KBM-7 (cell line): ENCODE measurements around the gene HPSE2.

Experiments used
- DNase-seq: peaks from one replicate; pipeline ENCODE4 v3.0.0-alpha.2; 2015
- in situ Hi-C: fragments of 300-500 bp; cut with MboI; formaldehyde crosslinking; loops from 2 replicates; pipeline ENCODE4 v1.14.3; 2020; ENCODE audit warnings: low sequenced_read_pairs, low pct_unique_long_range_greater_than_20kb, mixed read lengths

The HPSE2 gene

GRCh38 chr10:98610836-98611235, 624.8 kb downstream of the HPSE2 start:
- in situ Hi-C loops, result no loop called here
- no peak for DNase-seq

- in situ Hi-C loops, result no loop called here
- DNase-seq, result no peak
These were observed 625.4 kb downstream of the HPSE2 start for GRCh38 chr10:98610301-98610700.

GRCh38 chr10:98609265-98609664, 626.4 kb downstream of the HPSE2 start:
- no peak for DNase-seq
- in situ Hi-C loops, result no loop called here

GRCh38 chr10:98608411-98608810, 627.2 kb downstream of the HPSE2 start:
- no peak for DNase-seq
- in situ Hi-C loops, result no loop called here

- DNase-seq, result no peak
- in situ Hi-C loops, result no loop called here
These were observed 633.4 kb downstream of the HPSE2 start for GRCh38 chr10:98602224-98602623.

GRCh38 chr10:98599032-98599610, 636.5 kb downstream of the HPSE2 start:
- DNase-seq, result no peak
- in situ Hi-C loops, result no loop called here

GRCh38 chr10:98596404-98596803, 639.2 kb downstream of the HPSE2 start:
- DNase-seq, result no peak
- in situ Hi-C loops, result no loop called here

GRCh38 chr10:98589691-98590090, 646.0 kb downstream of the HPSE2 start:
- no peak for DNase-seq
- in situ Hi-C loops, result no loop called here

GRCh38 chr10:98589007-98589406, 646.6 kb downstream of the HPSE2 start:
- DNase-seq, result no peak
- in situ Hi-C loops, result no loop called here

GRCh38 chr10:98587156-98587837, 648.4 kb downstream of the HPSE2 start:
- in situ Hi-C loops, result no loop called here
- DNase-seq, result no peak

GRCh38 chr10:98586096-98586495, 649.6 kb downstream of the HPSE2 start:
- in situ Hi-C loops, result no loop called here

GRCh38 chr10:98582363-98582762, 653.3 kb downstream of the HPSE2 start:
- no peak for DNase-seq

More at GRCh38 chr10:98586096-98586495, 649.6 kb downstream of the HPSE2 start:
- DNase-seq, result no peak

GRCh38 chr10:98577578-98577977, 658.1 kb downstream of the HPSE2 start:
- in situ Hi-C loops, result no loop called here
- no peak for DNase-seq

More at GRCh38 chr10:98582363-98582762, 653.3 kb downstream of the HPSE2 start:
- in situ Hi-C loops, result no loop called here

- in situ Hi-C loops, result no loop called here
- no peak for DNase-seq
These were observed 658.5 kb downstream of the HPSE2 start for GRCh38 chr10:98577168-98577567.

GRCh38 chr10:98576096-98576495, 659.6 kb downstream of the HPSE2 start:
- DNase-seq, result no peak
- in situ Hi-C loops, result no loop called here

GRCh38 chr10:98572594-98572993, 663.1 kb downstream of the HPSE2 start:
- in situ Hi-C loops, result no loop called here
- DNase-seq, result no peak

- DNase-seq, result no peak
- in situ Hi-C loops, result no loop called here
These were observed 664.8 kb downstream of the HPSE2 start for GRCh38 chr10:98570834-98571233.

- in situ Hi-C loops, result no loop called here
- no peak for DNase-seq
These were observed 665.8 kb downstream of the HPSE2 start for GRCh38 chr10:98569853-98570252.

GRCh38 chr10:98568551-98568950, 667.1 kb downstream of the HPSE2 start:
- in situ Hi-C loops, result no loop called here
- DNase-seq, result no peak

GRCh38 chr10:98567391-98568133, 668.1 kb downstream of the HPSE2 start:
- in situ Hi-C loops, result no loop called here
- no peak for DNase-seq
